Epidermal melanocyte (primary cell): Measurements from ENCODE around the gene RAD51B.

Source experiments
- DNase-seq: peaks from one replicate; pipeline ENCODE4 v3.0.0; 2011; ENCODE audit warnings: low spot score; ENCODE audit not compliant: insufficient read length

RAD51B gene

GRCh38 chr14:68677476-68677875 is 857.9 kb downstream of the RAD51B start:
- DNase-seq = no peak

DNA sequence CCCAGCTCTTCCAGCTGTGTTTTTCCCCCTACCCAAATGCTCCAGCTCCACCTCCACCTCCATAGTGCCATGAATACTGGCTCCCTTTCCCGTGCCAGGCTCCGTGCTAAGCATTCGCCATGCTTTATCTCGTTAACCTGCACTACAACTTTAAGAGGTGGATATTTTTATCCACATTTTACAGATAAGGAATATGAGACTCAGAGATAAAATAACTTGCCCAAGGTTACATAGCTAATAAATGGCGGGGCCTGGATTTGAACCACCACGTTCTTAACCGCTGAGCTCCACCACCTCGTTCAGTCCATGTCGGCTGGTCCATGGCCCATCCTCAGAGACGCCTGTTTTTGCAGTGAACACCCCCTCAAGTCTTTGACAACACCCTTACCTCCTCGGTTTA is 858.3 kb downstream of the RAD51B start:
- DNase-seq = no peak

DNA sequence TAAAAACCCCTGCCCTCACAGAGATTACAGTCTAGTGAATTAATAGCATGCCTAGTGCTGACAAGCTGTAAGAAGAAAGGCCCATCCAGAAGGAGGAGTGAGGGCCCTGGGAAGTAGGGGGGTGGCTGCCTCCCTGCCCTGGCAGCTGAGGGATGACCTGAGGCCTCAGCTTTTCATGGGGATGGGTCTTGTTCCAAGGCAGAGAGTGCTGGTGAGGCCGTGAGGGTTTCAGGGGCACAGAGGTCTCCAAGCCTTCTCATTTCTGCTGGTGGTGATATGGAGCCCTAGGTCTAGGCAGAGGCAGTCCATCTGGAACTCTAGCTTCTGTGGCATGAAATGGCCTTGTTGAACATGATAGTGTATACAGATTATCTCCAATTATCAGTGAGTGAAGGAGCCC is 858.9 kb downstream of the RAD51B start:
- DNase-seq = no peak

GRCh38 chr14:68679301-68679700 is 859.7 kb downstream of the RAD51B start:
- DNase-seq = no peak

DNA sequence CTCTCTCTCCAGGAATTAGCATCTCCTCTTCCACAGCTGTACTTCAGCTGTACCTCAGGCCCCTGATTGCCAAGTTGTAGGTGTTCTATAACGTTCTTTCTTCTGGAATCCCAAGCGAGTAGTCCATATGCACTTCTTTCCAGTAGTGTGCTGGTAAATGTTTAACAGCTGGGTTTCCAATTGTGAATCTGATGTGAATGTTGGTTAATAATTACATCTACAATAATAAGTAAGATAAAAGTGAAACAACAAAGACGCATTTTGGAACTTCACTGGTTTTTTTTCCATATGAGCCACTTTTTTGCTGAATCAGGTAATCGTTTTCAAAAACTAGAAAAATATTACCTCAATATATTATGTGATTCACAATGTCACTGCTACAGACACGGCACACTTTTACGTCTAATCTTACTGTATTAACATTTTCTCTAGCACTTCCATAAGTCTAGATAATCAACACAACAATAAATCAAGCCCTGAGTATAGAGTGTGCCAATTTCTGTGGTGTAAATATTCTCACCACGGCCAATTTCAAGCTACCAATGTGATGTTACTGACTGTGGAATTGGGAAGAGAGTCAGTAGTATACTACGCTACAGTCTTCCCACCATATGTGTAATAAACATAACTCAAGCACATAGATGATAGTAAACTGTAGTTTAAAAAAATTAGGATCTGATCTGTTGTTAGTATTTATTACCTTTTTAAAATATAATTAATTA is 860.3 kb downstream of the RAD51B start:
- DNase-seq = no peak

DNA sequence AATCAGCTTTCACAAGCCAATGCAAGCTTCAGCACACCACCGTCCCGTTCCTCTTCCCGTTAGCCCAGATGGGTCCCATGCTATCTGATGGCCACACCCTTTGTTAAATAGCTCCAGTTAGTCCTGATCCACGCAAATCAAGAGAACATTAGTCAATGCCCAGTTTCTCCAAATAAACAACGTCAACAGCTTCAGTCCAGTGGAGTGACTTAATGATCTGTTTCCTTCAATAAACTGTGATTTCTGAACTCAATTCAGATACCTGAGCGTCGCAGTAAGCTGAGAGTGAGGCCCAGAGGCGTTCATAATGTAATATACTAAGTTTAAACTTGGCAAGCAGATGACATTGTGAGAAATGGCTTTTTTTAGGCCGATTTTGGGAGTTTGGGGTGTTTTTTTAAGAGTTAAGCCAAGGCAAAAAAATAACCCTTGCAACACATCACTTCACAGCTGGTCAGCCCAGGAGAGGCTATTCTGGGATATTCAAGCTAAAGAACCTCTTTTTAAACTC is 861.0 kb downstream of the RAD51B start:
- no peak for DNase-seq

GRCh38 chr14:68681256-68682011 is 861.9 kb downstream of the RAD51B start:
- no peak for DNase-seq

DNA sequence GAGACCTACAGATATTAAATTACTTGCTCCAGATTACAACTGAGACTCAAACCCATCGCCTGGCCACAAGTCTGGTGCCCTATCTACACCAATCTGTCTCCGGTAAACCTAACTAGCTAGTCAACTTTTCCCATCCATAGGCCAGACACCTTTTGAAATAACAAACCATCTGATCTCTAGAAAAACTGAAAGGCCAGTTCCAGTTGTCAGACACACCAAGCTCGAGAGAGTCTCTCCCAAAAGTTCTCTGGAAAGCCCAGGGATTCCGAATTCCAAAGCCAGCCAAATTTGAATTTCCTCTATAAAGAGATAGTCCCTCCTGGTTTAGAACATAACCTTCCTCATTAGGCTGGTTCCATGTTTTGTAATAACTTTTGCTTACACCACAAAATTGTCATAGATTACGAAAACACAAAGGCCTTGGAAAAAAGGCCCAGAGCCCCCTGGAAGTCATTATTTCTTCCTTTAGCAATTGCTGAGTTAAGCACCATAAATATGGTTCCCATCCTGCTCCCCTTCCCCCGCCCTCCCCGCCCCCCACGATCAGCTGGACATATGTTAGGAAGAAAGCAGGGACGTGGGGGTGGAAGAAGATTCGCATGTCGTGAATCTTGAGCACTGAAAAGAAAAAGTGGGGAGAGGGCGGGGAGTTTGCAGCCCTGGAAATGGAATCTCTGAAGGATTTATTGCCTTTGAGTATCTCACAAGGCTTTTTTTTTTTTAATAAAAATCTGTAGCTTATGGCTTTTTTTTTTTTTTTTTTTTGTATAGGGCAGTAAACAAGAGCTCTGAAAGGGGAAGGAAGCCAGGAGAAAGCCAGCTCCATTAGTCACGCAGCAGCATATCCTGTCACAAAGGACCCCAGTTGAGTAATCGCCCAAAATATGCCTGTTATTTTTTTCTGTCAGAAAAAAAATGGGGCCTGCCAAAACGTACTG is 862.9 kb downstream of the RAD51B start:
- DNase-seq = peak; percentile 73

GRCh38 chr14:68683326-68683725 is 863.7 kb downstream of the RAD51B start:
- DNase-seq = no peak

- DNase-seq = no peak
Measured at GRCh38 chr14:68684466-68685418, 865.2 kb downstream of the RAD51B start.

GRCh38 chr14:68685419-68686204 is 866.0 kb downstream of the RAD51B start:
- no peak for DNase-seq

GRCh38 chr14:68686205-68686465 is 866.6 kb downstream of the RAD51B start:
- no peak for DNase-seq

DNA sequence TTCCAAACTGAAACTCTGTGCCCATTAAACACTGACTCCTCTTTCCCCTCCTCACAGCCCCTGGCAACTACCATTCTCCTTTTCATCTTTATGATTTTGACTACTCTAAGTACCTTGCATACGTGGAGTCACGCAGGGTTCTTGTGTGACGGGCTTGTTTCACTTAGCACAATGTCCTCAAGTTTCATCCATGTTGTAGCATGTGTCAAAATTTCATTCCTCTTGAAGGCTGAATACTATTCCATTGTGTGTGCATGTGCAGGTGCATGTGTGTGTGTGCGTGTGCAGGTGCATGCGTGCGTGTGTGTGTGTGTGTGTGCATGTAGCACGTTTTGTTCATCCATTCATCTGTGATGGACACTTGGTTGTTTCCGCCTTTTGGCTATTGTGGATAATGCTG is 867.1 kb downstream of the RAD51B start:
- no peak for DNase-seq

DNA sequence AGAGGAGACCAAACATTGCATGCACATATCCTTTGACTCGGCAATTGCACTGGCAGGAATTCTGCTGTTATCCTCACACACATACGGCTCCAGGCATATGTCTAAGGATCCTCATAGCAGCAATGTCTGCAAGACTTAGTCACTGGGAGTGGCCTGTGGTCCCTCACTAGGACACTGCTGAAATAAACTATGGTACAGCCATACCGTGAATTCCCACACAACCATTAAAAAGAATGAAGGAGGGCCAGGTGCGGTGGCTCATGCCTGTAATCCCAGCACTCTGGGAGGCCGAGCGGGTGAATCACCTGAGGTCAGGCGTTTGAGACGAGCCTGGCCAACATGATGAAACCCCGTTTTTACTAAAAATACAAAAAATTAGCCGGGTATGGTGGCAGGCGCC is 868.2 kb downstream of the RAD51B start:
- peak; percentile 41 for DNase-seq

GRCh38 chr14:68688872-68689371 is 869.3 kb downstream of the RAD51B start:
- DNase-seq = no peak

DNA sequence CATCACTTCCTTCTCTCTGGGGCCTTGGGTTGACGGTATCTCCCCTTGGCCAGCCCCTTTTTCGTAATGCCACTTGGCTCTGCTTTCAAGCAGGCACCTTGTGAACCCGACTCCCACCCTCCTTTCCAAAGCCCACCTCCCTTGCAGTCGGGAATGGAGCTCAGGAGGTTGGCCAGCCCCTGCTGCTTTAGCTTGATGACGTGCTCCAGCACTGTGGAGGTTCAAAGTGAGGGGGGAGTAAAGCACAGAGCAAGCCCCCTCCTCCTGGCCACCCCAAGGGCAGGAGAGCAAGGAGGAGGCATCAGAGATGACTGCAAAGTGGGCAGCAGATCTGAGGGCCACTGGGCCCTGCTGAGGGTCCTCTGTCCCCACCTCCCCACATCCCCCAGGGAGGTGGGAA is 869.9 kb downstream of the RAD51B start:
- DNase-seq = no peak

- DNase-seq = no peak
Measured at GRCh38 chr14:68690089-68690958, 870.7 kb downstream of the RAD51B start.

GRCh38 chr14:68691031-68691791 is 871.6 kb downstream of the RAD51B start:
- DNase-seq = no peak
